Stimulated activated CD4-positive, alpha-beta T cell treated with anti-CD3 and anti-CD28 coated beads, Interleukin-1b, Interleukin-23, amount 100 ng/mL, for 1 hour (primary cell): Measurements from ENCODE around the gene AKR1D1.
"Not testable (repeated sequence)": the region's sequence is repeated elsewhere in the genome, so short reads cannot be mapped to it uniquely, and the experiment has no call there.

Experiments
- DNase-seq, 2 donors: peaks; one replicate each; pipeline ENCODE4 v3.0.0-alpha.2; 2020; ENCODE audit warnings: low read depth in 2 of 2

The AKR1D1 gene

DNA sequence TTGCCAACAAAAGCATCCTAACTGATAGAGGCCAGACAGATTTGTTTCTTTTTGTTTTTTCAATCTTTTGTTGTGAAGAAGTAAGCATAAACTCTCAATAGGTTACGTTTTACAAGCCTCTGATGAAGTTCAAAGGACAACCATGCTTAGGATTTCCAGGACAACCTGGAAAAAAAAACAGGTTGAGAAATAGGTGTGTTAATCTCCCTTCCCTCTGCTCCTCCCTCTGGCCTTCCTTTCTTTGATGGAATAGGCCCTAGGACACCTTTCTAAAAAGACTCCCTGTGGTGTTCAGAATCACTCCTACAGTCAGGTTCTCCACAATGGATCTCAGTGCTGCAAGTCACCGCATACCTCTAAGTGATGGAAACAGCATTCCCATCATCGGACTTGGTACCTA lies at the start of gene AKR1D1:
Gene AKR1D1 (plus strand): TSS at position 264 of the 400 bp plus-strand sequence. CDS start 60 bp downstream, at position 324.
- no peak for DNase-seq

- DNase-seq = no peak
Measured at GRCh38 chr7:138027100-138027499, 49.2 kb upstream of the AKR1D1 start.

DNA sequence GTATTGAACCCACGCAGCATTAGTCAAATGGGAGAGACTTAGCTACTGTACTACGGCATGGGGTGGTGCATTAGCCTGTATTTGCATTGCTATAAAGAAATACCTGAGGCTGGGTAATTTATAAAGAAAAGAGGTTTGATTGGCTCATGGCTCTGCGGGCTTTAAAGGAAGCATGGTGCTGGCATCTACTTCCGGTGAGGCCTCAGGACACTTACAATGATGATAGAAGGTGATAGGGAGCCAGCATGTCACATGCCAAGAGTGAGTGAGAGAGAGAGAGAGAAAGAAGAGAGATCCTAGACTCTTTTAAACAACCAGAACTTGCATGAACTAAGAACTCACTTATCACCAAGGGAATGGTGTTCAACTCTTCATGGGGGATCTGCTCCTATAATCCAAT lies 47.1 kb upstream of the AKR1D1 start:
- no peak for DNase-seq

- no peak for DNase-seq
Measured at GRCh38 chr7:138029941-138030340, 46.3 kb upstream of the AKR1D1 start.

DNA sequence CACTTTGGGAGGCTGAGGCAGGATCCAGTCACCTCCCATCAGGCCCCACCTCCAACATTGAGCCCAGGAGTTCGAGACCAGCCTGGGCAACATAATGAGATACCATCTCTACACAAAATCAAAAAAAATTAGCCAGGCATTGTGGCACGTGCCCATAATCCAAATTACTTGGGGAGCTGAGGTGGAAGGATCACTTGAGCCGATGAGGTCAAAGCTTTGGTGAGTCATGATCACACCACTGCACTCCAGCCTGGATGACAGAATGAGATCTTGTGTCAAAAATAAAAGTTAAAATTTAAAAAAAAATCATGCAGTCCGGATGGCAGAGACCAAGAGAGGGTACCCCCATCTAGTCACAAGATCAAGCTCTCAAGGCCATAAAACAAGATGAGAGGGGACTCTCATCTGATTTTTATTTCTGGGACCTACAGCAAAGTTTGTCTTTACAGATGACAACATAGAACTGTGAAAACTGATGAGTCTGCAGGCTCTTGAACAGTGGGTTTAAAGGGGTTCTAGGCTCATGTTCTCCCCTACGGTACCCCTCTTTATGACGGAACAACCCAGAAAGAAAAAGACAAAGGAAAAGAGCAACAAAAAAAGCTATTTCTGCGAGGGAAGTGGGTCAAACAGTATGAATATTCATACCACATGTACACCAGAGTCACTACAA lies 45.4 kb upstream of the AKR1D1 start:
- DNase-seq = no peak

DNA sequence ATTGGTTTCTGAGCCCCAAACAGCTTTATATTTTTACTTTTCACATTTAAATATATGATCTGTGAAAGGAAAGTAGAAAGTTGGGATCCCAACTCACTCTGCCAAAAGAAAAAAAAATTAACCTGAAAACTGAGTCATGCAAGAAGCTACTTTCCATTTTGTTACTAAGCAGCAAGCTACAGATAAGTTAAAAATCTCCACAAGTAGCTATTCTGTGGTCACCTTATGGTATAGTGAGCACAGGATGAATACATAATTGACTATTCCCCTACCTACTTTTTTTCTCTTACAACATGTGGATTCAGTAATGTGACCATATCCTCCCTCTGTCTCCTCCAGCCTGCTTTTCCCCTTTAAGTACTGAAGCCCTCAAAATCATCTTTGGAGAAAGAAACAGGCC lies 44.1 kb upstream of the AKR1D1 start:
- no peak for DNase-seq

DNA sequence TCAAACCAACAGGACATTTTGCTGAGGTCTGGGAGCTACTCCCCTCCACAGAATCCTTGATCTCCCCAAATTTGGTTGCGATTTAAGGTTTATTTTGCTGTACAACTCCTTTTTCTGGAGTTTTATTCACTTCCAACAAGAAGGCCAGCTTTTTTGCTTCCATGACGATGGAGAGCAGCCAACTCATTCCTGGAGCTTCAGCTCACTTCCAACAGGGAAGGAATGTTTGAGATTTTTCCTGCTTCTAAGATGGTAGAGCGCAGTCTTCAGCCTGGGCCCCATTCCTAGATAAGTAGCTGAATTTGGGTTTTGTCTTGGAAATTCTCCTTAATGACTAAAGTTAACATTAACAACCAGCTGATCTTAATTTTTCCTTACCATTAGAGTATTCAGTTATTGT lies 43.5 kb upstream of the AKR1D1 start:
- DNase-seq = no peak

GRCh38 chr7:138033241-138033640 lies 43.0 kb upstream of the AKR1D1 start:
- DNase-seq = no peak

- no peak for DNase-seq
Measured at GRCh38 chr7:138036135-138036534, 40.1 kb upstream of the AKR1D1 start.

- DNase-seq = not testable (repeated sequence)
Measured at GRCh38 chr7:138040063-138040462, 36.2 kb upstream of the AKR1D1 start.

- DNase-seq = no peak
Measured at GRCh38 chr7:138044897-138045296, 31.4 kb upstream of the AKR1D1 start.

DNA sequence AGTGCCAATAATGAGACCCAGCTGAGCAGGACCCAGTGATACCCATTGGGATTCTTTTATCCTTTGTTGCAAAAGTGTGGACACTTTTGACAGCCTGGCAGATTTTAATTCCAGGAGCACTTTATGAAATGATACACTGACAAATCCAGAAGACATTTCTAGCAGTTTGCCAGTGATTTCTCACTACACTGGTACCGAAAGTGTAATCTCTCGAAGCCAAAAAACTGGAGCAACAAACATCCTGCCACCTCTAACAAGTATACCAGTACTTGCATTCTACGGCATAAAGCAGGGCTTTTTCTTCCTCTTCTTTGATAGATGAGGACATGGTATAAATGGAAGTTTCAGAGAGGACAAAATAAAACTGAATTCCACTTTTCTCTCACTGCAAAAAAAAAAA lies 28.4 kb upstream of the AKR1D1 start:
- no peak for DNase-seq

DNA sequence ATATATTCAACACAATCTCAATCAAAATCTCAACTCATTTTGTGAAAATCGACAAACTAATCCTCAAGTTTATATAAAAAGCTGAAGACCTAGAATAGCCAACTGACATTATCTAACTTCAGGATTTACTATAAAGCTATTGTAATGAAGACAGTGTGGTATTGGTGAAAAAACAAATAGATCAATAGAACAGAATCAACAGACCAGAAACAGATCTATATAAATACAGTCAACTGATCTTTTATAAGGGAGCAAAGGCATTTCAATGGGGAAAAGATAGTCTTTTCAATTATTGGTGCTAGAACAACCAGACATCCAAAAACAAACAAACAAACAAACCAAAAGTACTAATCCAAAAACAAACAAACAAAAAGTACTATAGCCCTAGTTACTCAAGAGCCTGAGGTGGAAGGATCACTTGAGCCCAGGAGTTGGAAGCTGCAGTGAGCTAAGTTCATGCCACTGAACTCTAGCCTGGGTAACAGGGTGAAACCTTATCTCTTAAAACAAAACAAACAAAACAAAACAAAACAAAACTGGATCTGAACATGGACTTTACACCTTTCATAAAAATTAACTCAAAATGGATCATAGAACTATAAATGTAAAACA lies 26.6 kb upstream of the AKR1D1 start:
- no peak for DNase-seq

GRCh38 chr7:138051712-138052247 lies 24.5 kb upstream of the AKR1D1 start:
- not testable (repeated sequence) for DNase-seq

DNA sequence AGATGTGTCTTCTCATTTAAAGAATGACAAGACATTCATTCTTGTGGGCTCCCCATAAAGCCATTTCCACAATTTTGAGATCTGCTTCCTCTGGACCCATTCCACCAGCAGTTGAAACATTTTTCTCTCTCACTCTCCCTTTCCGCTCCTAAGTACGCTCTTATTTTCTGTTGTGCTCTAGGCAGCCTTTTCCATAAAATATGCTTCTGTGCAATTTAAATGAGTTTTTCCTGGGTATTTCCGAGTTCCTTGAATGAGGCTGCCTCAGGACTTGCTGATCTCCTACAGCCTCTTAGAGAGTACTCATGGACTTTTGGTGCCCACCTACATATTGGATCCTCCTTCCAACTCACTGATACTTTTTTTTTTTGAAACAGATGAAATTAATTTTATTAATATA lies 23.6 kb upstream of the AKR1D1 start:
- no peak for DNase-seq

DNA sequence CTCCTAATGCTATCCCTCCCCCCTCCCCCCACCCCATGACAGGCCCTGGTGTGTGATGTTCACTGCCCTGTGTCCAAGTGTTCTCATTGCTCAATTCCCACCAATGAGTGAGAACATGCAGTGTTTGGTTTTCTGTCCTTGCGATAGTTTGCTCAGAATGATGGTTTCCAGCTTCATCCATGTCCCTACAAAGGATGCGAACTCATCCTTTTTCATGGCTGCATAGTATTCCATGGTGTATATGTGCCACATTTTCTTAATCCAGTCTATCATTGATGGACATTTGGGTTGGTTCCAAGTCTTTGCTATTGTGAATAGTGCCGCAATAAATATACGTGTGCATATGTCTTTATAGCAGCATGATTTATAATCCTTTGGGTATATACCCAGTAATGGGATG lies 20.6 kb upstream of the AKR1D1 start:
- DNase-seq = not testable (repeated sequence)

GRCh38 chr7:138063400-138063799 lies 12.9 kb upstream of the AKR1D1 start:
- DNase-seq = no peak

- no peak for DNase-seq
Measured at GRCh38 chr7:138064856-138065357, 11.4 kb upstream of the AKR1D1 start.

DNA sequence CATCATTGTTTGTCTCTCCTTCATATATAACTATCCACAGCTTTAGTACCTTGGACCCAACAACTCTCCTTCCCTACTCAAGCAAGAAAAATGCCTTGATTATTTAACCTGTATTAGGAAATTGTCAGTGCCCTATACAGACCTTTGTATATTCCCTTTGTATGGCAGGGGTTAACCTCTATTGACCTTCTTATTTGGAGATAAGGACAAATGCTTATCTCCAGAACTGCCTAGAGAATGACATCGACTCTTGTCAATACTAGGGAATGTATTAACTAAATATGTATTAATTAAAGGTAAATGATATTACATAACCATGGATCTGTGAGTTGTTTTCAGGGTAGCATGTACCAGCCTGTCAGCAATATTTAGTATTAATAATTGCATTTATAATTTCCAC lies 10.4 kb upstream of the AKR1D1 start:
- DNase-seq = no peak

DNA sequence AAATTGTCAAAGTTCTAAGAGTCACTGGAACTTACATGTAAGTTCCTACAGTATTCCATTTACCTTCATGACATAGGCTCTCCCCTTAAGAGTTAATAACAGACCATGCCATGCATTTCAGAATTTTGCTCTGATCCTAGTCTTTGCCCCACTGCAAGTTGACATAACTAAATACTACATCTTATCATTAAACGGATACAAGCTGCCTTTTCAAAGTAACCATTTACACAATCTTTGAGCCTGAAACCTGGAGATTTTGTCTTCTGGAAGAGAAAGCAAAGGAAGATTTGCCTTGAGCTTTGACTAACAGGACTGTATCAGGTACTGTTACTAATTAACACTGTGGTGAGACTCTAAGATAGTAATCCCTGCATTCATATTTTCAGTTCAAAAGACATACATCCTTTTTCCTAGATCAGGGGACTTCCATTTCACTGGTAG lies 9.3 kb upstream of the AKR1D1 start:
- DNase-seq = no peak

DNA sequence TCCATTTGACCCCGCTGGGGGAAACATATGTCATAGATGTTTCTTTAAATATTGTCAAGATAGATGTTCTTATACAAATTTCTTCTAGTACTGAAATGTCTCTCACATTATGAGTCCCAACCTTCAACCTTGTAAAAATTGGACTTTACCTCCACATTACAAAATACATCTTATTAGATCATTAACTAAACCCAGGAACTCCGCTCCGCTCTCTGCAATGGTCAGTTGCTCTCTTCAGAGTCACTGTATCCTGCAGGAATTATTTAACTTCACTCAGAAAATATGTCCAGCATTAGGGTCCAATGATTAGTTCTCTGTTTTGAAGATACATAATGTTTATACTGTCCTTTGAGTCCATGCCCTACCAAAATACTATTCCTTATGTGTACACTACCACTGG lies 8.5 kb upstream of the AKR1D1 start:
- DNase-seq = no peak

GRCh38 chr7:138070908-138071307 lies 5.4 kb upstream of the AKR1D1 start:
- no peak for DNase-seq

GRCh38 chr7:138072726-138073125 lies 3.5 kb upstream of the AKR1D1 start:
- DNase-seq = no peak
